GM19328 (cell line): ENCODE data around the gene SLCO3A1.
"Not testable (repeated sequence)": the region's sequence is repeated elsewhere in the genome, so short reads cannot be mapped to it uniquely, and the experiment has no call there.

Experiments
- ATAC-seq: cut with Tn5 transposase; IDR thresholded peaks from one replicate; pipeline ENCODE4 v1.9.1; 2021; ENCODE audit warnings: mild to moderate bottlenecking, moderate library complexity; ENCODE audit not compliant: unreplicated experiment

SLCO3A1 gene

GRCh38 chr15:92187975-92188374 is 334.5 kb downstream of the SLCO3A1 start:
- ATAC-seq = no peak

- ATAC-seq = no peak
These were observed 335.7 kb downstream of the SLCO3A1 start for GRCh38 chr15:92189166-92189565.

- no peak for ATAC-seq
These were observed 341.7 kb downstream of the SLCO3A1 start for GRCh38 chr15:92195241-92195640.

GRCh38 chr15:92196342-92196741 is 342.8 kb downstream of the SLCO3A1 start:
- ATAC-seq = no peak

- no peak for ATAC-seq
These were observed 344.2 kb downstream of the SLCO3A1 start for GRCh38 chr15:92197746-92198145.

- ATAC-seq = no peak
These were observed 347.4 kb downstream of the SLCO3A1 start for GRCh38 chr15:92200891-92201290.

GRCh38 chr15:92205255-92205739 is 351.8 kb downstream of the SLCO3A1 start:
- no peak for ATAC-seq

GRCh38 chr15:92207601-92208000 is 354.1 kb downstream of the SLCO3A1 start:
- not testable (repeated sequence) for ATAC-seq
